Large intestine (tissue), 12 donors: Measurements from ENCODE around the gene IER3IP1. TPM values are rescaled to one million over a fixed set of nuclear protein-coding genes. Genes with fewer than 3 reads are reported as not detected.
A peak's percentile ranks its signal among the peaks of the same experiment; 100 is the strongest.
"Not testable (repeated sequence)": the region's sequence is repeated elsewhere in the genome, so short reads cannot be mapped to it uniquely, and the experiment has no call there.

Source experiments
- DNase-seq, 2 donors: peaks; one replicate each; pipeline versions ENCODE4 v3.0.0 to v3.0.0-alpha.2; 2013
- H3K27ac ChIP-seq: one replicate; pipeline ENCODE4 v1.5.1; 2013; ENCODE audit warnings: low read length
- H3K27me3 ChIP-seq: 2 replicates; pipeline ENCODE4 v1.6.1; 2013; ENCODE audit warnings: low read length; ENCODE audit not compliant: control insufficient read depth, insufficient read depth
- H3K36me3 ChIP-seq: 2 replicates; pipeline ENCODE4 v1.6.1; 2013; ENCODE audit warnings: low read length; ENCODE audit not compliant: control insufficient read depth, insufficient read depth
- H3K4me1 ChIP-seq: one replicate; pipeline ENCODE4 v1.6.1; 2013; ENCODE audit warnings: low read length; ENCODE audit not compliant: control insufficient read depth, insufficient read depth
- H3K4me3 ChIP-seq: one replicate; pipeline ENCODE4 v1.5.1; 2013; ENCODE audit warnings: low read length
- H3K9me3 ChIP-seq: one replicate; pipeline ENCODE4 v1.6.1; 2013; ENCODE audit warnings: mild to moderate bottlenecking, low read depth, low read length, moderate library complexity; ENCODE audit not compliant: control insufficient read depth
- WGBS: methylation state at CpG from one replicate; pipeline ENCODE4 v1.1.5; 2013; ENCODE audit warnings: low lambda C conversion rate; ENCODE audit not compliant: insufficient coverage; 5-methylcytosine and 5-hydroxymethylcytosine counted together
- long read RNA-seq, 11 donors: transcript quantifications; one replicate each; lab custom pipeline, GENCODE V29; 2026
- polyA plus RNA-seq: library from polyadenylated mRNA; unstranded; fragments of 120-200 nt; gene quantifications from one replicate; pipeline ENCODE4 v1.2.1, GENCODE V29; 2013

Gene IER3IP1
- polyA plus RNA-seq = 30.9 TPM
- long read RNA-seq, donor 1, transcript IER3IP1-201 (3 exons, 3,689 nt) = major isoform, 30 of 47 reads
- long read RNA-seq, donor 1, partial matches to known transcripts = 15 of 47 reads
- long read RNA-seq, donor 1, other reads (novel, unspliced or antisense) = 0 of 47 reads
- long read RNA-seq, donor 2, transcript IER3IP1-201 (3 exons, 3,689 nt) = major isoform, 77 of 110 reads
- long read RNA-seq, donor 2, partial matches to known transcripts = 30 of 110 reads
- long read RNA-seq, donor 2, other reads (novel, unspliced or antisense) = 0 of 110 reads
- long read RNA-seq, donor 3 = 0 reads
- long read RNA-seq, donor 4, transcript IER3IP1-201 (3 exons, 3,689 nt) = major isoform, 8 of 8 reads
- long read RNA-seq, donor 4, partial matches to known transcripts = 0 of 8 reads
- long read RNA-seq, donor 4, other reads (novel, unspliced or antisense) = 0 of 8 reads
- long read RNA-seq, donor 5, transcript IER3IP1-201 (3 exons, 3,689 nt) = major isoform, 27 of 39 reads
- long read RNA-seq, donor 5, partial matches to known transcripts = 12 of 39 reads
- long read RNA-seq, donor 5, other reads (novel, unspliced or antisense) = 0 of 39 reads
- long read RNA-seq, donor 6, transcript IER3IP1-201 (3 exons, 3,689 nt) = major isoform, 60 of 61 reads
- long read RNA-seq, donor 6, partial matches to known transcripts = 0 of 61 reads
- long read RNA-seq, donor 6, other reads (novel, unspliced or antisense) = 0 of 61 reads
- long read RNA-seq, donor 7, transcript IER3IP1-201 (3 exons, 3,689 nt) = major isoform, 34 of 35 reads
- long read RNA-seq, donor 7, partial matches to known transcripts = 0 of 35 reads
- long read RNA-seq, donor 7, other reads (novel, unspliced or antisense) = 0 of 35 reads
- long read RNA-seq, donor 8, transcript IER3IP1-201 (3 exons, 3,689 nt) = major isoform, 99 of 132 reads
- long read RNA-seq, donor 8, partial matches to known transcripts = 31 of 132 reads
- long read RNA-seq, donor 8, other reads (novel, unspliced or antisense) = 0 of 132 reads
- long read RNA-seq, donor 9, transcript IER3IP1-201 (3 exons, 3,689 nt) = major isoform, 90 of 92 reads
- long read RNA-seq, donor 9, partial matches to known transcripts = 0 of 92 reads
- long read RNA-seq, donor 9, other reads (novel, unspliced or antisense) = 0 of 92 reads
- long read RNA-seq, donor 10, transcript IER3IP1-201 (3 exons, 3,689 nt) = major isoform, 70 of 87 reads
- long read RNA-seq, donor 10, partial matches to known transcripts = 16 of 87 reads
- long read RNA-seq, donor 10, other reads (novel, unspliced or antisense) = 0 of 87 reads
- long read RNA-seq, donor 11, transcript IER3IP1-201 (3 exons, 3,689 nt) = major isoform, 55 of 66 reads
- long read RNA-seq, donor 11, partial matches to known transcripts = 10 of 66 reads
- long read RNA-seq, donor 11, other reads (novel, unspliced or antisense) = 0 of 66 reads

DNA sequence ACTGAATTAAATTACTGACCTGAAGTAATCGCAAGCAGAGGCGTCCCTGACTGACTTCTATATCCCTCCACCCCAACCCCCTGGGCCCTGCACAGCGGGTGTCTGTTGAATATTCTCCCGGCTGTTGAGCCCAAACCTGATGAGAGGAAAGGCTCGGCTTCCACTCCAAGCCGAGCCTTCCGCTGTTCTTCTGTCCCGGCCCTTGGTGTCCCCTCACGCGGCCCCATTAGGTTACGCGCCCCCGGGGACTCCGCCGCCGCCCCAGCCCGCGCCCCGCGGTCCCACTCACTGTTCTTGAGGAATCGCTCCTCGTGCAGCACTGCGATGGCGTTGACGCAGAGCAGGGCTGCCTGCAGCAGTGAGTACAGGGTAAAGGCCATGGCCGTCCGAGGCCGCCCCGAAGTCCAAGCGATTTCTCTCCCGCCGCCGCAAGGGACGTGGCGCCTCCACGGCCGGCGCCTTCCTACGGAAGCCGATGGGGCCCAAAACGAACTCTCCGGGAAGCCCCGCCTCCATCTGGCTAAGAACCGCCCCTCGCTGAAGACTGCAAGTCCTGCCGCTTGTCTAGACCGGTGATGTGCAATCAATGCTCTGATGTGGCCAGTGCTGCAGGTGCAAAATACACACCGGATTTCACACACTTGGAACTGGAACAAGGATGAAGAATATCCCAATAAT is at the start of gene IER3IP1:
IER3IP1 (minus strand) TSS at position 467 of the 678 bp plus-strand sequence; CDS start at position 380, 87 bp downstream.
- Histone ChIP-seq H3K4me1 (peaks cover 8% of the 10 kb centered on the region), H3K36me3 (no peaks in the 10 kb centered on the region), H3K27me3 (peaks cover 3% of the 10 kb centered on the region), H3K9me3 (no peaks in the 10 kb centered on the region), H3K27ac (peak within 1 kb of the TSS; percentile 78), H3K4me3 (peak within 1 kb of the TSS; percentile 91)
- WGBS = 5% methylated on average over 4 of the region's 48 CpGs
- DNase-seq = peak; percentile 81 to 94

- Histone ChIP-seq H3K27ac (no peak overlapping the region), H3K36me3 (no peaks in the 10 kb centered on the region), H3K4me1 (no peaks in the 10 kb centered on the region), H3K9me3 (no peaks in the 10 kb centered on the region), H3K4me3 (no peak overlapping the region), H3K27me3 (peaks cover 8% of the 10 kb centered on the region)
- peak; percentile 10 to 18 for DNase-seq
- 0% methylated on average over 1 of the region's 5 CpGs for WGBS
These were observed 39.5 kb upstream of the IER3IP1 start for GRCh38 chr18:47215554-47216138.

GRCh38 chr18:47209171-47209570 is 33.0 kb upstream of the IER3IP1 start:
- 100% methylated on average over 1 of the region's 1 CpG for whole genome bisulfite sequencing
- no peak for DNase-seq
- H3K4me3 ChIP-seq = no peak overlapping the region
- H3K9me3 ChIP-seq = no peaks in the 10 kb centered on the region
- H3K4me1 ChIP-seq = no peaks in the 10 kb centered on the region
- no peak overlapping the region for H3K27ac ChIP-seq
- peaks cover 19% of the 10 kb centered on the region for H3K27me3 ChIP-seq
- H3K36me3 ChIP-seq = no peaks in the 10 kb centered on the region

GRCh38 chr18:47206945-47207637 is 30.9 kb upstream of the IER3IP1 start:
- peaks cover 20% of the 10 kb centered on the region for H3K27me3 ChIP-seq
- WGBS = no CpG with 5 or more reads among the region's 2 CpGs
- no peak for DNase-seq
- H3K9me3 ChIP-seq = no peaks in the 10 kb centered on the region
- H3K4me1 ChIP-seq = no peaks in the 10 kb centered on the region
- no peak overlapping the region for H3K27ac ChIP-seq
- no peaks in the 10 kb centered on the region for H3K36me3 ChIP-seq
- H3K4me3 ChIP-seq = no peak overlapping the region

GRCh38 chr18:47204908-47205522 is 28.9 kb upstream of the IER3IP1 start:
- no peak overlapping the region for H3K4me3 ChIP-seq
- H3K27ac ChIP-seq = no peak overlapping the region
- DNase-seq = peak; percentile 5 to 19
- 57% methylated on average over 1 of the region's 3 CpGs for WGBS
- H3K9me3 ChIP-seq = no peaks in the 10 kb centered on the region
- no peaks in the 10 kb centered on the region for H3K36me3 ChIP-seq
- H3K4me1 ChIP-seq = no peaks in the 10 kb centered on the region
- peaks cover 20% of the 10 kb centered on the region for H3K27me3 ChIP-seq

DNA sequence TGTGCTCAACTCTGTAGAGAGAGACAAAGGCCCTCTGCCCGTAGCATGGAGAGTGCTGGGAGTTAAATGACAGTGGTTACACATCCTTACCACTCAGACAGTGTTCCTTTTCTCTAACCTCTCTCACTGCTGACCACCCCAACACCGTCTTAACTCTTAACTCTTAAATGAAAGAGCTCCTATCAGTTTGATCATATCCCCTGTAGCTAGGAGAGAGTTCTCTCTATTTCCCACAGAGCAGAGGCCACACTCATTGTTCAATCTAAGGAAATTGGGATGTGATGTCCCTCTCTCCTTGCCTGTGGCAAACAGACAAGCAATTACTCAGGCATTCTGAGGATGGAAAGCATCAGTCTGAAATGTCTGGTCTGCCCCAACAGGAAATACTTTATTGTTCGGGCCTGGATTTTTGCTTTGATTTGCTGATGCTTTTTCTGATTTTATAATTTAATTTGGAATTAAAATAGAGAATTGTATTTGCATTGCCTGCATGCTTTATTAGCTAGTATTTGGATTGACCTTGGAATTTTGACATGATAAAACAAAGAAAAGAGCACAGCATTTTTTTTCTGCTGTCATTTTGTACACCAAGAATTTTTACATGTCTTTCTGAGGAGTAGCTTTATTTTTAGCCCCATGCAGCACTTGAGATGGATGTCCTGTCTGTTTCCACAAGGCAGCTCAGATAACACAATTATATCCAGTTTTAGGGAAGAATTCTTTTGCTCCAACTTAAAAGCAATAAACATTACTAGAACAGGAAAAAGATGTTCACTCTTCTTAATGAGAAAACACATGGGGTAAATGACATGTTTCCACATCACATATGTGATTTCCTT is 27.7 kb upstream of the IER3IP1 start:
- Histone ChIP-seq H3K4me3 (no peak overlapping the region), H3K27ac (no peak overlapping the region), H3K27me3 (peaks cover 13% of the 10 kb centered on the region), H3K9me3 (no peaks in the 10 kb centered on the region), H3K4me1 (no peaks in the 10 kb centered on the region), H3K36me3 (no peaks in the 10 kb centered on the region)
- DNase-seq = no peak
- WGBS = no CpG with 5 or more reads among the region's 3 CpGs

- not testable (repeated sequence) for H3K36me3 ChIP-seq, H3K27ac ChIP-seq, DNase-seq, H3K9me3 ChIP-seq, H3K4me1 ChIP-seq, H3K4me3 ChIP-seq, H3K27me3 ChIP-seq
- no CpG with 5 or more reads among the region's 3 CpGs for WGBS
These were observed 19.8 kb upstream of the IER3IP1 start for GRCh38 chr18:47195961-47196360.

DNA sequence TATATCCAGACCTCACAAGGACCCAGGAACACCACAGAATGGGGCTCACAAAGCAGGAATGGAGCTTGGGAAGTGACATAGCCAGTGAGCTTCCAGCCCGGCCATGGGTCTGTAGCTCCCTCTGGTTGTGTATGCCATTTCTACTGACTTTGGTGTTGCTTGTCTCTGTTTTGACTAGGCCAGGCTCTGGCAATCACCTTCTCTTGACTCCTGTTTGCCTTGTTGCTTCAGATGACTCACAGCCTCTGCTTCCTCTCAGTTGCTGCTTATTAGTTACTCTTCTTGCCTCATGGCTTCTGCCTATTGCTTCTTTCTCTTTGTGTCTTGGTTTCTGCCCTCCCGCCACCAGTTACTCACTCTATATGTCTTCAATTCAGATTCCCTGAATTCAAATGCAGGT is 15.8 kb upstream of the IER3IP1 start:
- Histone ChIP-seq H3K4me1 (no peaks in the 10 kb centered on the region), H3K4me3 (no peak overlapping the region), H3K27ac (no peak overlapping the region), H3K36me3 (no peaks in the 10 kb centered on the region), H3K27me3 (peaks cover 5% of the 10 kb centered on the region), H3K9me3 (no peaks in the 10 kb centered on the region)
- DNase-seq = no peak
- WGBS = no CpG with 5 or more reads among the region's 2 CpGs
